HG03280 (cell line): ENCODE data around the gene MSTO1.
"Not testable (repeated sequence)": the region's sequence is repeated elsewhere in the genome, so short reads cannot be mapped to it uniquely, and the experiment has no call there.

ENCODE experiments used
- ATAC-seq: cut with Tn5 transposase; IDR thresholded peaks from one replicate; pipeline ENCODE4 v1.9.1; 2021; ENCODE audit warnings: mild to moderate bottlenecking, moderate library complexity; ENCODE audit not compliant: unreplicated experiment

The MSTO1 gene

DNA sequence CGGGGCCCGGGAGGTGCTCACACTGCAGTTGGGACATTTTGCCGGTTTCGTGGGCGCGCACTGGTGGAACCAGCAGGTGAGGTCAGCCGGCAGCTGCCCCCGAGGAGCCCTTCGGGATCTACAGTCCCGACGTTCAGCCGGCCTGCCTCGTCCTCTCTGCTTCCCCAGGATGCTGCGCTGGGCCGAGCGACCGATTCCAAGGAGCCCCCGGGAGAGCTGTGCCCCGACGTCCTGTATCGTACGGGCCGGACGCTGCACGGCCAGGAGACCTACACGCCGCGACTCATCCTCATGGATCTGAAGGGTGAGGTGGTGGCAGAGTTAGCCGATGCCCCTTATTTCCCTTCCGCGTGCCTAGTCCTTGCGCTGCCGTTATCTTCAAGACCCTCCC, 234 bp downstream of the MSTO1 start:
- ATAC-seq = not testable (repeated sequence)

- not testable (repeated sequence) for ATAC-seq
These were observed 3.2 kb downstream of the MSTO1 start for GRCh38 chr1:155613226-155613625.

- ATAC-seq = no peak
These were observed 12.2 kb downstream of the MSTO1 start for GRCh38 chr1:155622191-155622590.

DNA sequence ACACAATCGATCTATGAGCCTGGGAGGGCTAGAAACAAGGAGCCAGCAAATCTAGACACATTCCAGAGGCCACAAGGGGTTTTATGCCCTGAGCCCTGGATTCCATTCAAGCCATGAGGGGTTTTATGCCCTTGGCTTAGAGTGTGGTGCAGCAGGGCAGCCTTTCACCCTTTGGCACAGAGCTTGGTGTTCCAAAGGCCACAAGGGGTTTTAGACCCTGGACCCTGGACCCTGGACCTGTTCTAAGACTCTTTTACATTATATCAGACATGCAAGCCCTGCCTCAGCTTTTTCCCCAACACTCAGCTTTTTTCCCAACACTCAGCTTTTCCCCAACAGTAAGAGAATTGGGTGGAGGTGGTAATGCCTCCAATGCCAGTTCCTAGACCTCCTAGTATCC, 13.3 kb downstream of the MSTO1 start:
- no peak for ATAC-seq

GRCh38 chr1:155626428-155626827, 16.4 kb downstream of the MSTO1 start:
- ATAC-seq = not testable (repeated sequence)

DNA sequence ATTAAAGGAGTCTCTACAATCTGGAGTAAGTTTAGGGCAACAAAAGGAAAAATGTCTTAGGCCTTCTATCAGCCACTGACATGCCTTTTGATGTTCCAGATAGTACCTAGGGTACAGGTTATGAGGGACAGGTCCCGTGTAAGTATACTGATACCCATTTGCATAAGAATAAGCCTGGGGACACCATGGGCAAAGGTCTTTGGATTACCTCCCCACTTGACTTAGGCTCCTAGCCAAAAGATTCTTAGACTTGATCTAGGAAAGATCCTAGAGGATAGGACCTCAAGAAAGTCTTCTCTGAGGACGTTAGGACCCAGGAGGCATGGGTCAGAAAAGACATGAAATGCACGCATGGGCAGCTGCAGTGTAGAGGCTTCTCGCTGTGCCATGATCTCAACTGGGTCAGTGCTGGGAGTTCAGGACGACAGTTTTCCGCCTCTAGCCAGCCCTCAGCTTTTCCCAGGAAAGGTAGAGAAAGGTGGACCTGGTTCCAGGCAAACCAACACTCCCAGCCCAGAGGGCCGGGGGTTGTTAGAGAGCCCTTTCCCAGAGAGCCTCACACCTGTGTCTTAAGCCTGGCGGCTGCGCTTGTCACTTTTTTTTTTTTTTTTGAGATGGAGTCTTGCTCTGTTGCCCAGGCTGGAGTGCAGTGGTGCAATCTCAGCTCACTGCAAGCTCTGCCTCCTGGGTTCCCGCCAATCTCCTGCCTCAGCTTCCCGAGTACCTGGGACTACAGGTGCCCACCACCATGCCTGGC, 26.6 kb downstream of the MSTO1 start:
- ATAC-seq = no peak

- ATAC-seq = no peak
These were observed 30.3 kb downstream of the MSTO1 start for GRCh38 chr1:155640367-155640766.

GRCh38 chr1:155642559-155643180, 32.7 kb downstream of the MSTO1 start:
- not testable (repeated sequence) for ATAC-seq

DNA sequence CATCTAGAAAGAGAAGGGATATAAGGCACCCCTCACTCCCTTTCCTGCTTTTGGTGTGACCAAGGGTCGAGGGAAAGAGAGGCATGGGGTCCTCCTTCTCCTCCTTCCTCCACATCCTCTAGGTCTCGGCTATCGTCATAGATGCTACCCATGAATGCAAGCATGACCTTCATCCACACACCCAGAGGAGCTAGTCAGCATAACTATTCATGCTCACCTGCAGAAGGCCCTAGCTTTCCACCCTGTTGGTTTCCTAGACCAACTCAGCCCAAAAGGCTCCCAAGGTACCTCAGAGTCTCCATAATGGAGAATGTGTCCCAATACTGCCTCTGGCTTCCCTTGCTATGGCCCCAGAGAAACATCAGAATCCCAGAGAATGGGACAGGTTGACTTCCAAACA, 33.2 kb downstream of the MSTO1 start:
- ATAC-seq = no peak

DNA sequence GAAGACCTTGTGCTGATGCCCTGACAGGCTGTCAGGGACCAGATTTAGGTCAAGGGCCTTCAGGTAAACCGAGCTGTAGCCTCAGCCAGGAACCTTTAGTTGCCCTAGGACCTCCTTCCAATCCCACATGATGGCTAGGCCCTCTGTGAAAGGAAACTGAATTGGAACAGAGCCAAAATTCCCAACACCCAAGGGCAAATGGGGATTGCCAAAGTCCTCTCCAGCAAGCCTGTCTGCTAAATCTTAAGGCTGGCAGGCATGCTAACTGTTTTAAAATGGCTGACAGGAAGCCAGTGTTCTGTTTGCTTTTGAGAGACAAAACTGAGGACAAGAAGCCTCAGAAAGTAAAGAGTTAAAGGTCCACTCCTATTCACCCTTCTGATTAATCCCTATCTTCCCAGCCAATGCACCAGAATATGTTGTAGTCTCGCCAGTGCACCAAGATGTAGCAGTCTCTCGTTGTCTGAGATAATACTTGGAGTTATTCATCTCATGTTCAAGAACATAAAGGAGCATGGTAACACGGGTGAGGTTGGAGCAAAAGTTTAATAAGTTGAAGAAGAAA, 35.1 kb downstream of the MSTO1 start:
- no peak for ATAC-seq

GRCh38 chr1:155645648-155646047, 35.6 kb downstream of the MSTO1 start:
- ATAC-seq = no peak

DNA sequence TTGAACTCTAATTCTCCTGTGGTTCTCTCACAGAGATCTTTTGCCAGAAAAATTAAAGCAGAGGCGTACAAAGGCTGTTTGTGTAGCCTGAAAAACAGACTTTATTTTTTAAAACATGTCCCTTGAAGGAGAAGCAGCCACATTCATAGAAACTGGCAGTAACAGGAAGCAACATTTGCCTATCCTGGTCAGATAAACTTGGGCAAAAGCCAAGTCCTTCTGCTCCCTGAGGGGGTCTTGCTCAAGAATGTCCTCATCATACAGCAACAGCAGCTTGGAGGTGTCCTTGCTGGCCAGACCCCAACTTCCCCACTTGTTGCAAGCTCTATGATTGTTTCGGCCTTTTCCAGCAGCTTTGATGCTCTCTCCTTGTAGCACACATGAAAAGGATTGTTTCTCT, 36.3 kb downstream of the MSTO1 start:
- ATAC-seq = no peak

GRCh38 chr1:155648207-155649147, 38.5 kb downstream of the MSTO1 start:
- no peak for ATAC-seq

GRCh38 chr1:155649676-155650075, 39.7 kb downstream of the MSTO1 start:
- ATAC-seq = no peak

DNA sequence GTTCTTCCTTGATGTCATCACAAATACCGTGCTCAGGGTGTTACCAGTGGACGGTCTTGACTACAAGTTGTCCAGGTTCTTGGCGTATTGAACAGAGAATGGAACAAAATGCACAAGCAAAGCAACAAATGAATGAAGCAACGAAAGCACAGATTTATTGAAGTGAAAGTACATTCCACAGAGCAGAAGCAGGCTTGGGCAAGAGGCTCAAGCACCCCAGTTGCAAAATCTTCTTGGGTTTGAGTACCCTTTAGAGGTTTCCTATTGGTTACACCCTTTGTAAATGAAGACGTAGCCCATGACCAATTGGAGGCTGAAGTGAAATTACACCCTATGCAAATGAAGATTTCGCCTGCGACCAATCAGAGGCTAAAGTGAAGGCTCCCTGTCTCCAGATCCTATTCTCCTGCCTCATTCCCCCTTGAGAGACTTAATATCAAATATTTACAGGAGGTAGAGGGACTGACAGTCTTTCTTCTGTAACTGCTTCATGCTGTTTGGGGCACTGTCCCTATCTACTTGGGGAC, 40.3 kb downstream of the MSTO1 start:
- ATAC-seq = no peak

GRCh38 chr1:155651861-155652661, 42.0 kb downstream of the MSTO1 start:
- no peak for ATAC-seq

DNA sequence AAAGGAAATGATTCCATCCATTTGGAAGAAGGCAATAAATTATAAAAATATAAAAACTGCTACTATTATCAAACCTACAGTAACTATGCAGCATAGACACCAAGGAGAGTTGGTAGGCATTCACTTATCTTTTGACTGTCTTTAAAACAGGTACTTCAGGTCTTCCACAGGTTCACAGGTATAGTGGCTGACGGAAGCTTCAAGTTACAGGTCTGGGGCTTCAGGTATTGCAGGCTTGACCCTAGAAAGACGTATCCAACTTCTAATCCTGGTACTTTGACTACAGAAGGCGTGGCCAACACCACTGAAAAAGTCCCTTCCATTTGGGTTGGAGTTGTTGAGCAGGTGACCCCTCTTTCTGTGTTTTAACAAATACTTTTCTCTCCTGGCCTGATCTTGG, 42.9 kb downstream of the MSTO1 start:
- ATAC-seq = no peak

- no peak for ATAC-seq
These were observed 47.4 kb downstream of the MSTO1 start for GRCh38 chr1:155657463-155657862.

- ATAC-seq = not testable (repeated sequence)
These were observed 51.2 kb downstream of the MSTO1 start for GRCh38 chr1:155661239-155661638.
